Measurements from ENCODE around the gene LDLRAP1.
A peak's percentile ranks its signal among the peaks of the same experiment; 100 is the strongest.
"Not testable (repeated sequence)": the region's sequence is repeated elsewhere in the genome, so short reads cannot be mapped to it uniquely, and the experiment has no call there.

LDLRAP1 gene

GRCh38 chr1:25543425-25544242 is at the start of gene LDLRAP1:
Gene LDLRAP1 (plus strand): TSS chr1:25543606. CDS start chr1:25543699, 93 bp downstream.
- H3K36me3 Mint-ChIP-seq = no peaks in the 10 kb centered on the region
- peak within 1 kb of the TSS; percentile 90 for H3K27ac Mint-ChIP-seq
- H3K9me3 Mint-ChIP-seq = no peaks in the 10 kb centered on the region
- H3K27me3 Mint-ChIP-seq = no peaks in the 10 kb centered on the region
- H3K4me3 Mint-ChIP-seq = peak within 1 kb of the TSS; percentile 89
- peaks cover 42% of the 10 kb centered on the region for H3K4me1 Mint-ChIP-seq

GRCh38 chr1:25494952-25495351 is 48.5 kb upstream of the LDLRAP1 start:
- Mint-ChIP-seq H3K27me3 (no peaks in the 10 kb centered on the region), H3K9me3 (no peaks in the 10 kb centered on the region), H3K4me3 (no peak overlapping the region), H3K4me1 (peaks cover 5% of the 10 kb centered on the region), H3K27ac (peak overlapping the region; percentile 81), H3K36me3 (peaks cover 17% of the 10 kb centered on the region)

- H3K27me3 Mint-ChIP-seq = no peaks in the 10 kb centered on the region
- no peak overlapping the region for H3K4me3 Mint-ChIP-seq
- H3K4me1 Mint-ChIP-seq = peaks cover 19% of the 10 kb centered on the region
- H3K9me3 Mint-ChIP-seq = no peaks in the 10 kb centered on the region
- H3K27ac Mint-ChIP-seq = no peak overlapping the region
- no peaks in the 10 kb centered on the region for H3K36me3 Mint-ChIP-seq
These were observed 42.7 kb upstream of the LDLRAP1 start for GRCh38 chr1:25500694-25501093.

GRCh38 chr1:25501235-25502058 is 42.0 kb upstream of the LDLRAP1 start:
- Mint-ChIP-seq H3K36me3 (no peaks in the 10 kb centered on the region), H3K27me3 (no peaks in the 10 kb centered on the region), H3K4me3 (no peak overlapping the region), H3K9me3 (no peaks in the 10 kb centered on the region), H3K27ac (peak overlapping the region; percentile 74), H3K4me1 (peaks cover 26% of the 10 kb centered on the region)

- H3K36me3 Mint-ChIP-seq = no peaks in the 10 kb centered on the region
- H3K27ac Mint-ChIP-seq = no peak overlapping the region
- no peaks in the 10 kb centered on the region for H3K9me3 Mint-ChIP-seq
- peaks cover 37% of the 10 kb centered on the region for H3K4me1 Mint-ChIP-seq
- no peaks in the 10 kb centered on the region for H3K27me3 Mint-ChIP-seq
- H3K4me3 Mint-ChIP-seq = no peak overlapping the region
These were observed 40.4 kb upstream of the LDLRAP1 start for GRCh38 chr1:25502957-25503356.

GRCh38 chr1:25503551-25504426 is 39.6 kb upstream of the LDLRAP1 start:
- H3K9me3 Mint-ChIP-seq = no peaks in the 10 kb centered on the region
- H3K27me3 Mint-ChIP-seq = no peaks in the 10 kb centered on the region
- H3K36me3 Mint-ChIP-seq = no peaks in the 10 kb centered on the region
- H3K4me3 Mint-ChIP-seq = no peak overlapping the region
- H3K27ac Mint-ChIP-seq = no peak overlapping the region
- H3K4me1 Mint-ChIP-seq = peaks cover 37% of the 10 kb centered on the region

- Mint-ChIP-seq H3K4me3 (no peak overlapping the region), H3K27me3 (no peaks in the 10 kb centered on the region), H3K27ac (no peak overlapping the region), H3K9me3 (no peaks in the 10 kb centered on the region), H3K4me1 (peaks cover 37% of the 10 kb centered on the region), H3K36me3 (no peaks in the 10 kb centered on the region)
These were observed 38.5 kb upstream of the LDLRAP1 start for GRCh38 chr1:25504706-25505595.

- Mint-ChIP-seq H3K36me3 (no peaks in the 10 kb centered on the region), H3K4me3 (peak overlapping the region; percentile 63), H3K27ac (peak overlapping the region; percentile 79), H3K4me1 (peaks cover 37% of the 10 kb centered on the region), H3K9me3 (no peaks in the 10 kb centered on the region), H3K27me3 (no peaks in the 10 kb centered on the region)
These were observed 37.6 kb upstream of the LDLRAP1 start for GRCh38 chr1:25505656-25506385.

- H3K36me3 Mint-ChIP-seq, H3K27me3 Mint-ChIP-seq, H3K9me3 Mint-ChIP-seq: not testable (repeated sequence)
- Mint-ChIP-seq H3K27ac (peak overlapping the region; percentile 79), H3K4me3 (peak overlapping the region; percentile 63), H3K4me1 (peaks cover 37% of the 10 kb centered on the region)
These were observed 36.6 kb upstream of the LDLRAP1 start for GRCh38 chr1:25506566-25507463.

- no peak overlapping the region for H3K27ac Mint-ChIP-seq
- H3K4me3 Mint-ChIP-seq = no peak overlapping the region
These were observed 29.7 kb upstream of the LDLRAP1 start for GRCh38 chr1:25513666-25514065.

GRCh38 chr1:25515033-25515432 is 28.4 kb upstream of the LDLRAP1 start:
- Mint-ChIP-seq H3K27me3 (no peaks in the 10 kb centered on the region), H3K36me3 (no peaks in the 10 kb centered on the region), H3K4me1 (peaks cover under 1% of the 10 kb centered on the region), H3K27ac (no peak overlapping the region), H3K4me3 (no peak overlapping the region), H3K9me3 (no peaks in the 10 kb centered on the region)

More at GRCh38 chr1:25513666-25514065, 29.7 kb upstream of the LDLRAP1 start:
- no peaks in the 10 kb centered on the region for H3K4me1 Mint-ChIP-seq
- H3K27me3 Mint-ChIP-seq = no peaks in the 10 kb centered on the region
- H3K9me3 Mint-ChIP-seq = no peaks in the 10 kb centered on the region
- H3K36me3 Mint-ChIP-seq = no peaks in the 10 kb centered on the region

- no peak overlapping the region for H3K27ac Mint-ChIP-seq
- no peaks in the 10 kb centered on the region for H3K36me3 Mint-ChIP-seq
- H3K4me3 Mint-ChIP-seq = no peak overlapping the region
- H3K9me3 Mint-ChIP-seq = no peaks in the 10 kb centered on the region
- H3K4me1 Mint-ChIP-seq = peaks cover 10% of the 10 kb centered on the region
- no peaks in the 10 kb centered on the region for H3K27me3 Mint-ChIP-seq
These were observed 26.7 kb upstream of the LDLRAP1 start for GRCh38 chr1:25516686-25517085.
